Type B pancreatic cell (in vitro differentiated cells): ENCODE results near the gene COL23A1. TPM values are rescaled to one million over a fixed set of nuclear protein-coding genes. Genes with fewer than 3 reads are reported as not detected.
A peak's percentile ranks its signal among the peaks of the same experiment; 100 is the strongest.

Experiments used
- DNase-seq: peaks from one replicate; pipeline ENCODE4 v3.0.0; 2021; ENCODE audit warnings: mixed read lengths; ENCODE audit not compliant: unreplicated experiment; ENCODE audit errors: extremely low spot score
- H3K27ac Mint-ChIP-seq: 2 replicates; pipeline ENCODE4 v1.8.0; 2021; ENCODE audit warnings: mild to moderate bottlenecking, mixed read lengths
- H3K27me3 Mint-ChIP-seq: 2 replicates; pipeline ENCODE4 v1.8.0; 2021; ENCODE audit warnings: mixed read lengths
- H3K36me3 Mint-ChIP-seq: 2 replicates; pipeline ENCODE4 v1.8.0; 2021; ENCODE audit warnings: mixed read lengths
- H3K4me1 Mint-ChIP-seq: one replicate; pipeline ENCODE4 v1.8.0; 2021; ENCODE audit warnings: mixed read lengths; ENCODE audit not compliant: unreplicated experiment
- H3K4me3 Mint-ChIP-seq: 2 replicates; pipeline ENCODE4 v1.8.0; 2021; ENCODE audit warnings: mild to moderate bottlenecking, mixed read lengths
- H3K9me3 Mint-ChIP-seq: 2 replicates; pipeline ENCODE4 v1.8.0; 2021; ENCODE audit warnings: mixed read lengths
- total RNA-seq: library from RNA; stranded (reverse); gene quantifications from 2 replicates; pipeline ENCODE4 v1.2.1, GENCODE V29; 2021; ENCODE audit warnings: low replicate concordance
- TF ChIP-seq, protein P1 (sequence below): fragments of 200-600 bp; sonication (generic); conservative IDR thresholded peaks from 2 replicates; pipeline ENCODE4 v1.5.0; 2021; ENCODE audit warnings: antibody characterized with exemption, mild to moderate bottlenecking

The COL23A1 gene
- total RNA-seq, 1 donor from 2014 or later, result 15.5 TPM

DNA sequence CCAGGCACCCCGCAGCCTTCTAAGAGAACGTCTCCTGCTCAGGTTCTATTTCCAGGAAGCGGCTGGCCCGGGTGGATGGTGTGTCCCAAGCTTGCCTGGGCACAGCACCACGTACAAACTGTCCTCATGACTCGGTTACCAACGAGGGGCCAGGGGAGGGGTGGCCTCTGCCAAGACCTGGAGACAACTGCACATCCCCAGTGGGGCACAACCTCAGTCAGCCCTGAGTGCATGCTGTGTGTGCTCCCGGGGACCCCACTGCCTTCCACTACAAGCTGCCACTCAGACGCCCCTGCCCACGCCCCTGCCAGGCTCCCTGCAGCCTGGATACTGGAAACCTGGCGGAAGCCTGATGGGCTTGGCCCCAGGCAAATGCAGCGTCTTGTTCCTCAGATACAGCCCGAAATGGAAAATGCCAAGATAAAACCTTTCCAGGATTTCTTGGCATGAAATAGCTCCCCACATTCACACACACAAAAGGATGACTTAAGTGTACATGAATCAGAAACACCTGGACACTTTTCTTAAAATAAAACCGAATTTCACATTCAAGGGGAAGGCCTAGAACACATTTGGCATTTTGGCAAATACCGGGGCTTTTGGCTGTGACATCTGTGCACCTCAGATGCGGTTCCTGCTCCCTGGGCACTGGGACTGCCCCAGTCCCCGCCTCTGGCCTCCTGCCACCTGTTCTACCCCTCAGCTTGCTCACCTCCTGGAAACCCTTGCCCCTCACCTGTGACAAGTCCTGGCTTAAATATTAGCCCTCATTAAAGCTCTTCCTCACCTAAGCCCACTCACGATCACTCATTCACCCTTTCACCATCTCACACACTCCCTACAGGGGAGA lies 62.5 kb downstream of the COL23A1 start:
- H3K9me3 Mint-ChIP-seq, result no peaks in the 10 kb centered on the region

DNA sequence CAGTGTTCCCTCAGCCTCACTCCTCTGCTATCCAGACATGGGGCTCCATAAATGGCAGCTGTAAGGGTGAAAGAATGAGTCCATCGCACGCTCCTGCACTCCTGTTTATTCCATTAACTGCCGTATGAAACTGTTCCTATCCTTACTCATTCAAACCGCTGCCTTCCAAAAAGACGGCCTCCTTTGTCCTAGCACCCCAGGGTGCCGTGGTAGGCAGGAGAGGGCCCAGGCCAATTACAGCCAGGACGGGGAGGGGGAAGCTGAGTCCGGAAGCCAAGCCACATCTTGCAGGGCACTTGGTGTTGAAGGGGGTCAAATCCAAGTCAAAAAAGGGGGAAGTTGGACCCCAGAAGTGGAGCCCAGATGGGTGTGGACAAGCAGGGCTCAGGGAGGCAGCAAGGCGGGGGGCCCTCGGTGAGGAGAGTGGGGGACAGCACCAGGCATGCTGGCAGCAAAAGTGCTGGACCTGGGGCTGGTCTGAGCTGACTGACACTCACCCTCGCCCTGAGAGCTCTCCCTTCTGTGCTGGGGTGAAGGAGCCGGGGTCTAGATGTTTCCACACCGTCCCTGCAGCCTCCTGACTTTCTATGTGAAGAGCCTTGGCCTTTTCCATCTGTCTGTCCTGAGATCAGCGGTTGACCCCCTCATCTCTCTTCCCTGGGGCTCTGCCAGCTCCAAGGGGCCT lies 63.3 kb downstream of the COL23A1 start:
- Mint-ChIP-seq H3K4me3 (no peak overlapping the region), H3K27me3 (no peaks in the 10 kb centered on the region), H3K36me3 (no peaks in the 10 kb centered on the region), H3K4me1 (peaks cover 13% of the 10 kb centered on the region), H3K9me3 (no peaks in the 10 kb centered on the region), H3K27ac (peak overlapping the region; percentile 35)
- DNase-seq, result no peak
- TF ChIP-seq, protein P1, sequence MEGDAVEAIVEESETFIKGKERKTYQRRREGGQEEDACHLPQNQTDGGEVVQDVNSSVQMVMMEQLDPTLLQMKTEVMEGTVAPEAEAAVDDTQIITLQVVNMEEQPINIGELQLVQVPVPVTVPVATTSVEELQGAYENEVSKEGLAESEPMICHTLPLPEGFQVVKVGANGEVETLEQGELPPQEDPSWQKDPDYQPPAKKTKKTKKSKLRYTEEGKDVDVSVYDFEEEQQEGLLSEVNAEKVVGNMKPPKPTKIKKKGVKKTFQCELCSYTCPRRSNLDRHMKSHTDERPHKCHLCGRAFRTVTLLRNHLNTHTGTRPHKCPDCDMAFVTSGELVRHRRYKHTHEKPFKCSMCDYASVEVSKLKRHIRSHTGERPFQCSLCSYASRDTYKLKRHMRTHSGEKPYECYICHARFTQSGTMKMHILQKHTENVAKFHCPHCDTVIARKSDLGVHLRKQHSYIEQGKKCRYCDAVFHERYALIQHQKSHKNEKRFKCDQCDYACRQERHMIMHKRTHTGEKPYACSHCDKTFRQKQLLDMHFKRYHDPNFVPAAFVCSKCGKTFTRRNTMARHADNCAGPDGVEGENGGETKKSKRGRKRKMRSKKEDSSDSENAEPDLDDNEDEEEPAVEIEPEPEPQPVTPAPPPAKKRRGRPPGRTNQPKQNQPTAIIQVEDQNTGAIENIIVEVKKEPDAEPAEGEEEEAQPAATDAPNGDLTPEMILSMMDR, result no peak

More for the DNA sequence above, 62.5 kb downstream of the COL23A1 start:
- Mint-ChIP-seq H3K27ac (no peak overlapping the region), H3K36me3 (no peaks in the 10 kb centered on the region), H3K27me3 (no peaks in the 10 kb centered on the region), H3K4me3 (no peak overlapping the region), H3K4me1 (peaks cover 13% of the 10 kb centered on the region)
- TF ChIP-seq, protein P1, result no peak
- no peak for DNase-seq

DNA sequence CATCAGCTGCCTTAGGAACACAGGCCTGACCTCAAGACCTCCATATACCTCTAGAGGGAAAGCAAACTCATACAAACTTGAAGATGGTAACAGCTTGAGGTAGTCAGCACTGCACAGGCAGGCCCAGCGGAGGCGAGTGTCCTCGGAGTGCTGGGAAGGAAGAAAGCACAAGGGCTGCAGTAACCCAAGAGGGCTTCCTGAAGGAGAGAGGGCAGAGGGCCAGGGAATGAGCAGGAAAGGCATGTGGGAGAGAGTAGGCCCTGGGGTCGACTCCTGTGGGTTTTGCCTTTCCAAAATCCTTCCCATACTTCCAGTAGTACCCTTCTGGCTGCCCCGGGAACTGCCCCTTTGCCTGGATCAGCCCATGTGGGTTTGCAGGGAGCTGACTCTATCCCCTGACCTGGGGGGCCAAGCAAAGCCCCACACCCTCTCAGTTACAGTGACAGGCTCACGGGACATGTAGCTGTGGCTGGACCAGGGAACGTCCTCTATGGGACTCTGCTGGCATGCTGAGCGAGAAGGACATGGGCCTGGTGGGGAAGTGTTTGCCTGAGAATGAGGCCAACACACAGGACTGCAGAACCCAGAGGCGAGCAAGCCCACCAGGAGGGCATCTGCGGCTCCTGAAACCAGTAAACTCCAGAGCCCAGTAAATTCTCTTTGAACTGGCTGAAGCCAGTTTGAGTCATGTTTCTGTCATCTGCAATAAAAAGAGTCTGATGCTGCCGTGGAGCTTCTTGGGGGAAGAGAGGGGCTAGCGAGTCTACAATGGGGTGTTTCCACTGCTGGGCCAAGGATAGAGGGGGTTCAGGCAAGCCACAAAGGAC lies 64.1 kb downstream of the COL23A1 start:
- Mint-ChIP-seq H3K36me3 (no peaks in the 10 kb centered on the region), H3K4me1 (peaks cover 13% of the 10 kb centered on the region), H3K27ac (peak overlapping the region; percentile 35), H3K27me3 (no peaks in the 10 kb centered on the region), H3K4me3 (no peak overlapping the region), H3K9me3 (no peaks in the 10 kb centered on the region)
- no peak for DNase-seq
- TF ChIP-seq, protein P1, result no peak

DNA sequence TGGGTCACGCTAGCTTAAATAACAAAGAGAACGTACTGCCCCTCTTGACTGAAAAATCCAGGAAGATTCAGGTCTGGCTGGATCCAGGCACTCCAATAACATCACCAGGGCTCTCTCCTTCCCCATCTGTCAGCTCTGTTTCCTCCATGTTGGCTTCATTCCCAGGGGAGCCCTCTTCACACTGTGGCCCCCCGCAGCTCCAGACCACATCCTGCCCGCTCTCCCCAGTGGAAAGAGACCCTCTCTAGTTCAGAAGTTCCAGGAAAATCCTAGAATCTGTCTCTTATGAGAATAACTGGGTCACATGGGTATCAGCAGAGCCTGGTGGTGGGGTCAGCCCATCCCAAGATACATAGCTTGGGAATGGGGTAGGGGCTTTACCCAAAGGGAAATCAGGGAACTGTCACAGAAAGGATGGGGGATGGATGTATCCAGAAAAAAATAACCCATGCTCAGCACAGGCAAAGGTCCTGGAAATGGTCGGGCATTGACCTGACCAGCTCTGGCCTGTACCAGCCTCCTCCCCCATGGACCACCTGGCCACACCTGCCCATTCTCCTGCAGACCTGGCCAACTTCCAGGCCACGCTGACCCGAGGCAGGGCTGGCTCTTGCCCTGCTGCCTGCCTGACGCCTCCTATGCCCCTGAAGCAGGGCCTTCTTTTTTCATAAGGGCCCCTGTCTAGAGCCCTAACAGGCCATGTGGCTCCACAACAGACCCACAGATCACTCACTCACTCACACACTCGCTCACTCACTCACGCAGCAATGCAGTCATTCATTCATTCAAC lies 65.9 kb downstream of the COL23A1 start:
- H3K4me1 Mint-ChIP-seq, result peaks cover 17% of the 10 kb centered on the region
- no peak overlapping the region for H3K4me3 Mint-ChIP-seq
- peaks cover 4% of the 10 kb centered on the region for H3K27me3 Mint-ChIP-seq
- DNase-seq, result no peak
- H3K27ac Mint-ChIP-seq, result no peak overlapping the region
- TF ChIP-seq, protein P1, result no peak
- peaks cover 6% of the 10 kb centered on the region for H3K36me3 Mint-ChIP-seq
- no peaks in the 10 kb centered on the region for H3K9me3 Mint-ChIP-seq

DNA sequence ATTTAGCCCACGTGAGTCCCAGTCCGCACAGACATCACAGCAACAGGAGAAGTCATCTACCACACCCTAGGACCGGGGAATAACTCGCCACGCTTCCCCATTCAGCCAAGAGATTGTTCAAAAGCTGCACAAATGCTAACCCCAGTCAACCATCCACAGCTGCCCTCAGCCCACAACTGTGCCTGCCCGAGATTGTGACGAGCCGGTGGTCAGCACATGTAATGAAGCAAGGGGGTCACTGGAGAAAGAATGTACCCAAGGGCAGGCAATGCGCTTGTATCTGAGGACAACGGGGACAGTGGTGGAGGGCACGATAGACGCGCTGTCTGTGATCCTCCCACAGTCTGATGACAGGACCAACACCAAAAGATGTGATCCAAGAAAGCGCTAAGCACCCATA lies 67.8 kb downstream of the COL23A1 start:
- H3K27me3 Mint-ChIP-seq, result peaks cover 4% of the 10 kb centered on the region
- no peaks in the 10 kb centered on the region for H3K9me3 Mint-ChIP-seq
- no peak overlapping the region for H3K27ac Mint-ChIP-seq
- no peak for DNase-seq
- H3K4me3 Mint-ChIP-seq, result no peak overlapping the region
- H3K4me1 Mint-ChIP-seq, result peaks cover 12% of the 10 kb centered on the region
- H3K36me3 Mint-ChIP-seq, result peaks cover 6% of the 10 kb centered on the region
- TF ChIP-seq, protein P1, result no peak
